GM19397 (cell line): Measurements from ENCODE around the gene PYY.

Source experiments
- ATAC-seq: cut with Tn5 transposase; IDR thresholded peaks from one replicate; pipeline ENCODE4 v1.9.1; 2021; ENCODE audit warnings: mild to moderate bottlenecking, moderate library complexity; ENCODE audit not compliant: unreplicated experiment

The PYY gene

DNA sequence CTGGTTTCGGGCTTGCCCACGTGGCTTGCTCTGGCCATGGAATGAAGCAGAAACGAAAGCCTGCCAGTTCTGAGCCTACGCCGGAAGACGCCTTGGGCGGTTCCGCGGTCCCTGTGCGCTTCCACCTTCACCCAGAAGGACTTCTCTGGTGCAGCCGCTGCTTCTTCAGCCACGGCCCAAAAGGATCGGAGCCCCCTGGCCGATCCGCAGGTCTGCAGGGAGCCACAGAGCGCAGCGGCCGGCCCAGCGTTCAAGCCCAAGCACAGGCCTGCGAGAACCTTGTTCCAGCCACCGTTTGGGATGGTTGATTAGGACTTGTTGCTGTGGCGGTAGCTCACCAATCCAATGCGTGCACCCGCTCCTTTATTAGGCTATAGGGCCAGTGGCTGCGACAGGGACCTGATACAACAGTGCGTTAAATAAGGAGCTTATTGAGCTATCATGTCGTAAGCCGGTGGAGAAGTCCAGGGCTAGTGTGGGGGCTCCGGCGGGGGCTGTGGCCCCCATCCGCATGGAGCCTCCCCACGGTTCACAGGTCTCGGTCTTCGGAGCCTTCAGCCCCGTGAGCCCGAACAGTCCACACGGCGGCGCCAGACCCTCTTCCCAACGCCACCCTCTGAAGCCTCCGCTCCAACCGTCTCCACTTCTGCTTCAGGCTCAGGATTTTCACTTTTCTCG lies 36.3 kb downstream of the PYY start:
- no peak for ATAC-seq

DNA sequence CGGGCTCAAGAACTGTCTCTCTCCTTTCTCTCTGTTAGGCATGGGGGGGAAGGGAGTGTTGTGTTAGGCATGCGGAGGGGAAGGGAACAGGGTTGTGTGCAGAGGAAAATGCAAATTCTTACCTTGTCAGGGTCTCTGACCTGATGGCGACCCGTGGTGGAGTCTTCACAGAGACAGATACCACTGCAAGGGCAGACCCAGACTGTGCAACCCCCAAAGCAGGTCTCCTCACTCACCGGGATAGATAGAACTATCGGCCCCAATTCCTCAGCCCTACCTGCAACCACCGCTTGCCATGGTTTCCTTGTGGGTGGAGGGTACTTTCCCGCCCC lies 36.8 kb downstream of the PYY start:
- ATAC-seq, result no peak

DNA sequence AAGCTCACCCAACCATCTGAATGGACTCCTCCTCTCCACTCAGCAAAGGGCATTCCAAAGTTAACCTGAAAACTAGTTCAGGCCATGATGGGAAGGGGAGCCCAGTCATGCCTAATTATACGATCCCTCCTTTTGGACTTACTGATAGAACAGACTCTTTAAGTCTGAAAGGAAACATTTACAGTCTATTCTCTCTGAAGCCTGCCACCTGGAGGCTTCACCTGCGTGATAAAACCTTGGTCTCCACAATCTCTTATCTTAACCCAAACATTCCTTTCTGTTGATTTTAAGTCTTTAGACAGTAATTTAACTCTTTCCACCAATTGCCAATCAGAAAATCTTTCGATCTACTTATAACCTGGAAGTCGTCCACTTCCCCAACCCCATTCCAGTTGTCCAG lies 37.4 kb downstream of the PYY start:
- ATAC-seq, result no peak

DNA sequence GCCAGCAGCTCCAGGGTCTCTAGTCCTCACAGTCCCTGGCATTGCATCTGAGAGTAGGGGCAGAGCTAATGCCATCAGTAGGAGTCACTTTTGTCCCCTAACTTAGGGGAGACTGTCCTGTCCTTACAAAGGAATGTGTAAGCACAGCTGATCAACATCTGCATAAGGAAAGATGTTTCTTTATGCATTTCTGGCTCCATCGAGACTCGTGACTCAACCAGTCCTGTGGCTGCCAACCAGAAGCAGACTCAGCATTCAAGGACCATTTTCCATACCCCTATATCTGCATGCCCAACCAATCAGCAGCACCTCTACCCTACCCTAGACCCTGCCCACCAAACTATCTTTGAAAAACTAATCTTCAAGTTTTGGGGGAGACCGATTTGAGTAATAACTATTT lies 38.2 kb downstream of the PYY start:
- no peak for ATAC-seq

DNA sequence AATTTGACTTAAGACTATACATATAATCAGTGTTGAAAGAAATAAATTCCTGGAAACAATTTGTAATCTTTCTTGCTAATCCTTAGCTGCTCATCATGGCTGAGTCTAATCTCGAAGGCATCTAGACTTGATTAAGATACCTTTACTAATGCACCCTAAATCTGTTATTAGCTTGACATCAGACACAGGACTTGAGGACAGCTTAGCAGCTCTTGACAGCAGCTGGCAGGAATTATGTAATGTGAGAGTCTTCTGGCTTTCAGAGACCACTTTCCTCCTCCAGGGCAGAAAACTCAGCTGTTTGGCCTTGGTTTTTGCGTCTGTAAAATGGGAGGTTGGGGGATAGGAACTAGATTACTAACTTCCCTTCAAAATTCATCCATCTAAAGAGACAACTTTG lies 39.3 kb downstream of the PYY start:
- ATAC-seq, result no peak

DNA sequence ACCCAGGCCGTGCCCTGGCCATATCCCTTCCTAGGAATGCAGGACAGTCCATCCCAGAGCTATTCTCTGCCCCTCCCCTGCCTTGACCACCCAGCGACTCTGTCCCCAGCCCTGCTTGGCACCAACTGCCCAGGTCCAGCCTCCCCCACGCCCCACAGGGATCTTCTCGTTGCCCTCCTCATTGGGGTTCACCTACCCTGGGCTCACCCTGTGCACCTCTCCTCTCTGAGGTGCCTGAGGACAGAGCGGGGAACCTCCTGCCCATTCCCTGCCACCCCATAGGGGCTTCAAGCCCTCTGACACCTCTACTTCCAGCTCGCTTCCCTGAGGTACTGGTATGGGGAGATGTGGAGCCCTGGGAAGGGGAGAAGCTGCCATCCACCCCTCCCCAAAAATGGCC lies 40.2 kb downstream of the PYY start:
- ATAC-seq, result no peak

DNA sequence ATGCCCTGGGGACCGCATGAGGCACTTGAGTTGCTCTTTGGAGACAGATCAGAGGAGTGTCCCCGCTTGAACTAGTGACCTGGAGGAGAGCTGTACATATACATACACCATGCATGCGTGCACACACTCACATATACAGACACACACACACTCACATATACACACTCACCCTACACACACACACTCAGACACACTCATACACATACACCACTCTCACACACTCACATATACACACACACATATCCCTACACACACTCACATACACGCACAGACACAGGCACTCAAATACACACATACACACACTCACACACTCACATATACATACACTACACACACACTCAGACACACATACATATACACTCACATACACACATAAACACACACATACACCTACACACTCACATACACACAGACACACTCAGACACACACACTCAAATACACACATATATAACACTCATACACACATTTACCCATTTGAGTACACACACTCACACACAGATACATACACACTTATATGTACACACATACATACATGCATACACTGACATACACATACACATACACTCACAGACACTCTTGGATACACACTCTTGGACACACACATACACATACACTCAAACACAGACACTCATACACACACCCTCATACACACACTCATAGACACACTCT lies 41.0 kb downstream of the PYY start:
- ATAC-seq, result no peak

DNA sequence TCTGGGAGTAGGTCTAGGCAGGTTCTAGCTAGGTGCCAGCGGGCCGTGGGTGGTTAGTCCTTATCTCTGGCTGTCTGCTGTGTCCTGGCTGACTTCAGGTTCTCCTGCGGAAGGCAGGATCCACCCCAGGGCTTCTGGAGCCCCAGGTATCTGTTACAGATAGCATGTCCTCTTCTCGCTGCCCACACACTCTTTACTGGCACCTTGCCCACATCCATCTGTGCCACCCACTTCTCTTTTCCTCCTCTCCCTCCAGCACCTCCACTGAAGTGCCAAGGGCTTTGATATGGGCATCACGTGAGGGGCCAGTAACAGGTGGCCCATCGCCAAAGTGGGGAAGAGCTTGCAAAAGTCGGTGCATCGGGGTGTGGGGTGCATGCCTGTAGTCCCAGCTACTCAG lies 41.8 kb downstream of the PYY start:
- ATAC-seq, result no peak

DNA sequence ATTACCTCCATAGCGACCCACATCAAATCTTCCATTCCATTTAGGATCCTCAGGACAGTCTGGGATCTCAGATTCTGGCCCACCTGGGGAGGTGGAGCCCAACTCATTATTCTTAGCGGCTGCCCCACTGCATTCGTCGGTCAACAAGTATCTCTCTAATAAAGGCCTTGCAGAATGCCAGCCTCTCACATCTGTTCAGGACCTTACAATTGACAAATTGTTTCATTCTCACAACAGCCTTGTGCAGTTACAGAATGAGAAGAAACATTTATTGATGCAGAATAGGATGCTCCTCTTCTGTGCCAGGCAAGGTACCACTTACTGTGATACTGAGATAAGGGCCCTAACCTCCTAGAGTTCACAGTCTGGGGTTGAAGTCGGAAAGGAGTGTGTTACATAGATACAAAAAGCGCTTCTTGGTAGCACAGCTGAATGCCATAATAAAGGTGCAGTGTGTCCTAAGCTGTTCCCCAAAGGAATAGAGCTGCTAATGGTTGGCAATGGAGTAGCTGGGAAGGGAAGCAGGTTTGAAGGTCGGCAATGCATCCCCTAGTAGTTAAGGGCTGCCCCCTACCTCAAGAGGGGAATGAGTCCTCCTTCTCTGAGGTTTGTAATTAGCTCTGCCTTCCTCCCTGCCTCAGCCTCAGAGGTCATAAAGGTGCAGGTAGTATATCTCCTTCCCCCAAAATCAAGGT lies 44.1 kb downstream of the PYY start:
- no peak for ATAC-seq

DNA sequence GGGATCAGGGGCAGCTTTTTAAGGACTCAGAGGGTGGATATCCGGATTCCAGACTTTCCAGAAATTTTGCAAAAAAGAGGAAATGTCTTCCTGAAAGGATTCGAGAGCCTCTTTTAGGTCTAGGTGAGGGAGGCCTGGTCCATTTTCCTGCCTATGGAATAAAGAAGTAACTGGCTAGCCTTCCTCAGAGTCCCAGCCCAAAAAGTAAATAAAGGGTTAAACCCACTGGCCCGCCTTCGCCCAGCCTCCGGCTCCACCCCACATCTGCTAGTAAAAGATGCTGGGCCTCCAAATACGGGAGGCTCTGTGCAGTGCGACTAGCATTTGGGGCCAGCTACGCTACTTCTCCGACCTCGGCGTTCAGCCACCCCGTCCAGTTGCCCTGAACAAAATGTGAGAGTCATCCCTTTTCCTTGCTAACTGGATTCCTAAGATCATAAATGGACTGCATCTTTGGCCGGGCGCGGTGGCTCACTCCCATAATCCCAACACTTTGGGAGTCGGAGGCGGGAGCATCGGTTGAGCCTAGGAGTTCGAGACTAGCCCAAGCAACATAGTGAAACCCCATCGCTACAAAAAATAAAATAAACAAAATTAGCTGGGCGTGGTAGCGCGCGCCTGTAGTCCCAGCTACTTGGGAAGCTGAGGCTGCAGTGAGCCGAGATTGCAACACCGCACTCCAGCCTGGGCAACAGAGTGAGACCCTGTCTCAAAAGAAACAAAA lies 45.6 kb downstream of the PYY start:
- no peak for ATAC-seq

DNA sequence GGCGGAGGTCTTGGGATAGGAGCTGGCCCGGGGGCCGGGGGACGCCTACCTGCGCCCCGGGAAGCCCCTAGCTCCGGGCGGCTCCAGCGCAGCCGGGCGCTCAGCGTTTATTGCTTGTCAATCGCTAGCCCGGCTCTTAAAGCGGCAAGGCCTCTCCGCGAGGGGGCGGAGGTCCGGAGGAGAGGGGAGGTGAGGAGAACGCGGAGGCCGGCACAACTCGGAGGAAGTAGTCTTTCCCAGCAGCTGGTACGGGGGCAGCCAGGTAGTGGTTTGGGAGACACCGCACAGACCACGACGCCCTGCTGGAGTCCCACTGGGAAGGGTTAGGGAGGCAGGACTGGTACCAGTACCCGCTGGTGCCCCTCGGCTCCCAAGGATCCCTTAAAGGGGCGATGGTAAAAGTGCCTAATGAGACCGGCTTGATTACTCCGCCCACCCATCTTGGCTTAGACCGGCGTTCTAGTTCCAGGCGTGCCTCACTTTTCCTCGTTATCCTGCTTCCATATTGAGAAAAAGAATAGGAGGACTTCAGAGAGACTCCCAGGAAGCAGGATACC lies 46.2 kb downstream of the PYY start, which contains the start of gene MPP2:
Gene MPP2, minus strand, starts transcription at position 112 of the 557 bp plus-strand sequence. CDS start 3,076 bp downstream, outside the sequence.
- ATAC-seq, result no peak

DNA sequence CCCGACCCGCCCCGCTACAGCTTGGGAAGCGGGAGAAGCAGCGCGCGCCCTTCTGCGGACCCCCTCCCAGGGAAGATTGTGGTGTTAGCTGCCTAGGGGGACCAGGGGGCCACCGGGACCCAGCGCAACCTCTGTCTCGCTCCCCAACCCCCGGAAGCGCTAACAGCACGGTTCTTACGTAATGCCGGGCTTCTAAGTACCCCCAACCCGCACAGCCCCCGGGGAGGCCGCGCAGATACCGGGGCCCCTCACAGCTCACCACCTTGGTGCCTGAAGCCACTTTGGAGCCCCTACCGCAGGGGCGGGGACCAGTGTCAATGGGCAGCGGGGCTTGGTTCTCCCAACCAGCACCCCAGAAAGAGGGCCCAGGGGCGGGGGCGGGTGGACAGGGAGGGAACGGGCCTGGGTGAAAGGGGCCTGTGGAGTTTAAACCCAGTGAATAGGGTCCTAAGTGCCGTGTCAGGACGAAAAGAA lies 46.8 kb downstream of the PYY start:
- ATAC-seq, result no peak

DNA sequence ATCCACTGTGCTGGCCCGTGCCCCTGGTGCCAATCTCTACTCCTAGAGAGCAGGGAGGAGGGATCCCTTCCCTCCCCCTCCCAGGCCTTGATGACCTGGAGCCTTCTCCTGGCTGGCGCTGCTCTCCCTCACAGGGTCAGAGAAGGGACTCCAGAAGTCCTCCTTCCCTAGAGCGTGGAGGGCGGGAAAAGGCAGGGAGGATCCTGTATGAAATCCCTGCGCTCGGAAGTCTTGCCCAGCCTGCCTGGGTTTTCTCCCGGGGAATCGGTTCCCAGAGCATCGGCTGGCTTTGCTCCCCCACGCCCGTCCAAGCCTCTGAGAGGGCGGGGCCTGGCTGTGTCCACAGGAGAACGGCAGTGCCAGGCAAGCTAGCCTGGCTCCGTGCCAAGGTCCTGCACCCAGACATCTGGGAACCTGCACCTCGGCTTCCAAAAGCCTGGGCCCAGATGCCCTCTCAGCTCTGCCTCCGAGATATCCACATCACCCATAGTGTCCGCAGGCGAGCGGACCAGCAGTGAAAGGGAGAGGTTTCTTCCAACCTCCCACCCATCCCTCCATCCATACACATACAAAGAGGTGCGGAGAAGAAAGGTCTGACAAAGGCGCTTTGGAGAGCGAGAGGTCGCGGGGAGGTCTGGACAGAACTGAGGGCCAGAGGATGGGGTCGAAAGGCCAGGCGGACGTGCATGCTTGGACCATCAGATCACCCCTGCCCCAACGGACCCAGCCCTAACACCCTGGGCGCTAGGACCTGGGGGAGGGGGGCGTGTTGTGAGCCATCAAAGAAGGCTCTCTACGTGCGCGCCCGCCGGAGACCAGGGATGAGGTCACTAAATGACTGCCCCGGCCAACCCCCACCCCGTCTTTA lies 47.5 kb downstream of the PYY start:
- ATAC-seq, result no peak

DNA sequence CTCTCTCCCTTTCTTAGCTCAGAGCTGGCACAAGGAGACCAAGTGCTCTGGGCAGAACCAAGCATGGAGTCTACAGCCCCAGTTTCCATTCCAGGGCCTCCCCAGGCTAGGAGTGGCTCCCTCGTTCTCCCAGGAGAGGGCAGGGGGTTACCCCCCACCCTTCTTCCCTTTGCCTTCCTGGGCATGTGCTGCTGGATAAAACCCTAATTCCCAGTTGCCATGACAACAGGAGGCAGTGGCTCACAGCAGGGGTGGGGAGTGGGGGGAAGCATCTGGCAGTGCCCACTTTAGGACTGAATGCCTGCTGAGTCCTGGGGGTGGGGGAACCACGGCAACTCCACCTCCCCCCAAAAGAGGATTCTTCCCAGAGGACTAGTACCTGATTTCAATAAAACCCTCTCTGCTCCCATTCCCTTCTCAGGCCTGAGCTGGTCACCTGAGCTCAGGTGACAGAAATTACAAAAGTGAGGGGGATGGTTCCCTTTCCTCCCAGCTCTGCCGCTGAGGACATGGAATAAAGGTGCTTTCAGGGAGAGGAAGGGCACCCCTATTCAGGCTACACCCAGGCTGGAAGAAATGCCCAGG lies 48.2 kb downstream of the PYY start:
- no peak for ATAC-seq
